ENCODE measurements around the gene KCMF1. TPM values are rescaled to one million over a fixed set of nuclear protein-coding genes. Genes with fewer than 3 reads are reported as not detected.

KCMF1 gene
- total and polyA plus RNA-seq, 2 of the 13 experiments (the other 11 are each of a cell fraction or from before 2014, with no cell fraction given) = 62.1 to 116 TPM

DNA sequence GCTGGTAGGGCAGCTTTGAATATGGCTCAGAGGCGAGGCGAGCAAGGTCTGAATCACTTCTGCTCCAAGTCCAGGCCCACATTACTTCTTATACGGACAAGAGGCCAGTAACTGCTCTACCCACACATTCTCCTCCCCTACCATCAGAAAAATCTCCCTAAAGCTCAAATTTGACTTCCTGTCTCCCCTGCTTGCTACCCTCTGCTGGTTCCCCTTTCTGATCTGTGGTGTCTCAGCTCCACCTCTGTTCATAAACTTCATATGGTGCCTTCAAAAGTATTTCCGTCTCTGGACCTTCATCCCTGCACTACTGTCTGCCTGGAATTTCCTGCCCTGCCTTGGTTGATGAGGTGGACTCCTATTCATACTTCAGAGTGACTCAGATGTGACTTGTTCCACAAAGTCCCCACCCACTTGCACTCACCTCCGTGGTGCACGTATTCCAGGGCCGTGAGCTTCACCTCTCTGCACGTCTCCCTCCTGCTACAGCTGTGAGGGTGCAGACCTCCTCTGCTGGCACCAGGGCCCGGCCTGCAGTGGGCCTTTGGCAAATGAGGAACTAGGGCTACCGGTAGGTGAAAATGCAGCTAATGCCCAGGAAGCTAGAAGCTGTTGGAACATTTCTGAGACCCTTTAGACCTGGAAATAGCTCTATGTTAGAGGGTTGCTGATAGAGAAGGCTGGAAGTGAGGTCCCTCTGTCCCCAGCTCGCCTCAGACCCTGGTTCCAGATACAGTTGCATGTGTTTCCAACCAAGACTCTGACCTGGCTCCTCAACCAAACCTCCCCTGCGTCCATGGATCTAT is 24.6 kb upstream of the KCMF1 start (continued):
- TF ChIP-seq, protein P1, sequence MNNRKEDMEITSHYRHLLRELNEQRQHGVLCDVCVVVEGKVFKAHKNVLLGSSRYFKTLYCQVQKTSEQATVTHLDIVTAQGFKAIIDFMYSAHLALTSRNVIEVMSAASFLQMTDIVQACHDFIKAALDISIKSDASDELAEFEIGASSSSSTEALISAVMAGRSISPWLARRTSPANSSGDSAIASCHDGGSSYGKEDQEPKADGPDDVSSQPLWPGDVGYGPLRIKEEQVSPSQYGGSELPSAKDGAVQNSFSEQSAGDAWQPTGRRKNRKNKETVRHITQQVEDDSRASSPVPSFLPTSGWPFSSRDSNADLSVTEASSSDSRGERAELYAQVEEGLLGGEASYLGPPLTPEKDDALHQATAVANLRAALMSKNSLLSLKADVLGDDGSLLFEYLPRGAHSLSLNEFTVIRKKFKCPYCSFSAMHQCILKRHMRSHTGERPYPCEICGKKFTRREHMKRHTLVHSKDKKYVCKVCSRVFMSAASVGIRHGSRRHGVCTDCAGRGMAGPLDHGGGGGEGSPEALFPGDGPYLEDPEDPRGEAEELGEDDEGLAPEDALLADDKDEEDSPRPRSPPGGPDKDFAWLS (CRISPR knock-in tag; IDR thresholded peaks at IDR 0.05; ENCODE audit: borderline replicate concordance) = no peak
- TF ChIP-seq, protein P2, sequence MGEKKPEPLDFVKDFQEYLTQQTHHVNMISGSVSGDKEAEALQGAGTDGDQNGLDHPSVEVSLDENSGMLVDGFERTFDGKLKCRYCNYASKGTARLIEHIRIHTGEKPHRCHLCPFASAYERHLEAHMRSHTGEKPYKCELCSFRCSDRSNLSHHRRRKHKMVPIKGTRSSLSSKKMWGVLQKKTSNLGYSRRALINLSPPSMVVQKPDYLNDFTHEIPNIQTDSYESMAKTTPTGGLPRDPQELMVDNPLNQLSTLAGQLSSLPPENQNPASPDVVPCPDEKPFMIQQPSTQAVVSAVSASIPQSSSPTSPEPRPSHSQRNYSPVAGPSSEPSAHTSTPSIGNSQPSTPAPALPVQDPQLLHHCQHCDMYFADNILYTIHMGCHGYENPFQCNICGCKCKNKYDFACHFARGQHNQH (CRISPR knock-in tag; IDR thresholded peaks at IDR 0.05) = peak; percentile 92
- TF ChIP-seq, protein P3, sequence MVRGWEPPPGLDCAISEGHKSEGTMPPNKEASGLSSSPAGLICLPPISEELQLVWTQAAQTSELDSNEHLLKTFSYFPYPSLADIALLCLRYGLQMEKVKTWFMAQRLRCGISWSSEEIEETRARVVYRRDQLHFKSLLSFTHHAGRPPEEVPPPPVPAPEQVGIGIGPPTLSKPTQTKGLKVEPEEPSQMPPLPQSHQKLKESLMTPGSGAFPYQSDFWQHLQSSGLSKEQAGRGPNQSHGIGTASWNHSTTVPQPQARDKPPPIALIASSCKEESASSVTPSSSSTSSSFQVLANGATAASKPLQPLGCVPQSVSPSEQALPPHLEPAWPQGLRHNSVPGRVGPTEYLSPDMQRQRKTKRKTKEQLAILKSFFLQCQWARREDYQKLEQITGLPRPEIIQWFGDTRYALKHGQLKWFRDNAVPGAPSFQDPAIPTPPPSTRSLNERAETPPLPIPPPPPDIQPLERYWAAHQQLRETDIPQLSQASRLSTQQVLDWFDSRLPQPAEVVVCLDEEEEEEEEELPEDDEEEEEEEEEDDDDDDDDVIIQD (CRISPR knock-in tag; IDR thresholded peaks at IDR 0.05; ENCODE audit: low read depth) = peak; percentile 89; the same call in 1 of the 2 replicates
- TF ChIP-seq AGO2 (optimal IDR thresholded peaks at IDR 0.05; ENCODE audit: low read depth, low read length) = no peak
- 0 out of 2 replicates have a peak, but pooled peaks have one; percentile 30 for TF ChIP-seq HNRNPL (IDR thresholded peaks at IDR 0.05; ENCODE audit: low read depth, low read length)
- TF ChIP-seq ZNF256 (CRISPR knock-in tag; conservative IDR thresholded peaks at IDR 0.05) = no peak
- TF ChIP-seq, protein P4, sequence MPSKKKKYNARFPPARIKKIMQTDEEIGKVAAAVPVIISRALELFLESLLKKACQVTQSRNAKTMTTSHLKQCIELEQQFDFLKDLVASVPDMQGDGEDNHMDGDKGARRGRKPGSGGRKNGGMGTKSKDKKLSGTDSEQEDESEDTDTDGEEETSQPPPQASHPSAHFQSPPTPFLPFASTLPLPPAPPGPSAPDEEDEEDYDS (CRISPR knock-in tag; IDR thresholded peaks at IDR 0.05) = peak; percentile 98
- TF ChIP-seq ZNF567 (CRISPR knock-in tag; IDR thresholded peaks at IDR 0.05; ENCODE audit: borderline replicate concordance) = no peak; the same call in 1 of the 2 replicates
- no peak for TF ChIP-seq ZNF782 (CRISPR knock-in tag; IDR thresholded peaks at IDR 0.05; ENCODE audit: borderline replicate concordance)
- TF ChIP-seq TSC22D2 (CRISPR knock-in tag; IDR thresholded peaks at IDR 0.05; ENCODE audit: borderline replicate concordance) = 0 out of 2 replicates have a peak, but pooled peaks have one; percentile 36
- no peak for TF ChIP-seq ZNF780A (CRISPR knock-in tag; IDR thresholded peaks at IDR 0.05)
- TF ChIP-seq IRF2 (CRISPR knock-in tag; IDR thresholded peaks at IDR 0.05) = peak; percentile 47; the same call in 1 of the 2 replicates
- TF ChIP-seq, protein P5, sequence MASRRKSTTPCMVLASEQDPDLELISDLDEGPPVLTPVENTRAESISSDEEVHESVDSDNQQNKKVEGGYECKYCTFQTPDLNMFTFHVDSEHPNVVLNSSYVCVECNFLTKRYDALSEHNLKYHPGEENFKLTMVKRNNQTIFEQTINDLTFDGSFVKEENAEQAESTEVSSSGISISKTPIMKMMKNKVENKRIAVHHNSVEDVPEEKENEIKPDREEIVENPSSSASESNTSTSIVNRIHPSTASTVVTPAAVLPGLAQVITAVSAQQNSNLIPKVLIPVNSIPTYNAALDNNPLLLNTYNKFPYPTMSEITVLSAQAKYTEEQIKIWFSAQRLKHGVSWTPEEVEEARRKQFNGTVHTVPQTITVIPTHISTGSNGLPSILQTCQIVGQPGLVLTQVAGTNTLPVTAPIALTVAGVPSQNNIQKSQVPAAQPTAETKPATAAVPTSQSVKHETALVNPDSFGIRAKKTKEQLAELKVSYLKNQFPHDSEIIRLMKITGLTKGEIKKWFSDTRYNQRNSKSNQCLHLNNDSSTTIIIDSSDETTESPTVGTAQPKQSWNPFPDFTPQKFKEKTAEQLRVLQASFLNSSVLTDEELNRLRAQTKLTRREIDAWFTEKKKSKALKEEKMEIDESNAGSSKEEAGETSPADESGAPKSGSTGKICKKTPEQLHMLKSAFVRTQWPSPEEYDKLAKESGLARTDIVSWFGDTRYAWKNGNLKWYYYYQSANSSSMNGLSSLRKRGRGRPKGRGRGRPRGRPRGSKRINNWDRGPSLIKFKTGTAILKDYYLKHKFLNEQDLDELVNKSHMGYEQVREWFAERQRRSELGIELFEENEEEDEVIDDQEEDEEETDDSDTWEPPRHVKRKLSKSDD (CRISPR knock-in tag; IDR thresholded peaks at IDR 0.05; ENCODE audit: low read depth) = peak; percentile 79; the same call in 1 of the 2 replicates
- peak; percentile 85 for TF ChIP-seq ZNF44 (CRISPR knock-in tag; IDR thresholded peaks at IDR 0.05)
- TF ChIP-seq ZNF468 (CRISPR knock-in tag; IDR thresholded peaks at IDR 0.05) = no peak
- TF ChIP-seq, protein P6, sequence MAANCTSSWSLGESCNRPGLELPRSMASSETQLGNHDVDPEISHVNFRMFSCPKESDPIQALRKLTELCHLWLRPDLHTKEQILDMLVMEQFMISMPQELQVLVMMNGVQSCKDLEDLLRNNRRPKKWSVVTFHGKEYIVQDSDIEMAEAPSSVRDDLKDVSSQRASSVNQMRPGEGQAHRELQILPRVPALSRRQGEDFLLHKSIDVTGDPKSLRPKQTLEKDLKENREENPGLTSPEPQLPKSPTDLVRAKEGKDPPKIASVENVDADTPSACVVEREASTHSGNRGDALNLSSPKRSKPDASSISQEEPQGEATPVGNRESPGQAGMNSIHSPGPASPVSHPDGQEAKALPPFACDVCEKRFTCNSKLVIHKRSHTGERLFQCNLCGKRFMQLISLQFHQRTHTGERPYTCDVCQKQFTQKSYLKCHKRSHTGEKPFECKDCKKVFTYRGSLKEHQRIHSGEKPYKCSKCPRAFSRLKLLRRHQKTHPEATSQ (CRISPR knock-in tag; IDR thresholded peaks at IDR 0.05; ENCODE audit: borderline replicate concordance) = no peak
- peak; percentile 79; the same call in 1 of the 2 replicates for TF ChIP-seq KDM5B (CRISPR knock-in tag; IDR thresholded peaks at IDR 0.05; ENCODE audit: borderline replicate concordance)
